H1 (cell line): ENCODE results near the gene HEXIM1. TPM values are rescaled to one million over a fixed set of nuclear protein-coding genes. Genes with fewer than 3 reads are reported as not detected.

ENCODE experiments used
- CTCF ChIA-PET: fragments of 300-600 bp; sonication (Branson Sonifier 250); formaldehyde crosslinking; loops from one replicate; lab custom pipeline; 2021; ENCODE audit not compliant: partially characterized antibody; lab: Charles Lee
- POLR2A ChIA-PET: fragments of 300-600 bp; sonication (Branson Sonifier 250); formaldehyde crosslinking; loops from one replicate; lab custom pipeline; 2021; ENCODE audit warnings: inconsistent platforms; ENCODE audit not compliant: partially characterized antibody; lab: Charles Lee
- DNase-seq, 2 experiments: peaks; one replicate each; pipeline versions ENCODE4 v3.0.0 to v3.0.0-alpha.2; 2010 to 2022; ENCODE audit warnings: low spot score in 2 of 2, low read depth in 1 of 2, mixed read lengths in 1 of 2
- FAIRE-seq: peaks from 2 replicates; lab custom pipeline; 2011; peaks lifted over from hg19 to GRCh38; lab: Jason Lieb, UNC
- H2AFZ ChIP-seq: 2 replicates; pipeline ENCODE4 v1.8.1; 2012; ENCODE audit warnings: low read length, inconsistent platforms
- H2AK5ac ChIP-seq: 2 replicates; pipeline ENCODE4 v1.6.1; 2013; ENCODE audit warnings: low read depth, low read length
- H2BK120ac ChIP-seq: replicated peaks from 2 replicates; pipeline ENCODE3; 2013; ENCODE audit warnings: low read depth, low read length, inconsistent platforms
- H2BK12ac ChIP-seq: 2 replicates; pipeline ENCODE4 v1.6.1; 2013; ENCODE audit warnings: low read depth, low read length
- H2BK15ac ChIP-seq: 2 replicates; pipeline ENCODE4 v1.6.1; 2013; ENCODE audit warnings: low read length
- H2BK20ac ChIP-seq: 2 replicates; pipeline ENCODE4 v1.6.1; 2013; ENCODE audit warnings: low read length
- H2BK5ac ChIP-seq: 2 replicates; pipeline ENCODE4 v1.6.1; 2013; ENCODE audit warnings: low read depth, low read length
- H3K14ac ChIP-seq: 2 replicates; pipeline ENCODE4 v1.6.1; 2013; ENCODE audit warnings: inconsistent platforms; ENCODE audit not compliant: insufficient read length
- H3K18ac ChIP-seq: 2 replicates; pipeline ENCODE4 v1.6.1; 2013; ENCODE audit warnings: low read length; ENCODE audit errors: extremely low read depth
- H3K23ac ChIP-seq: 2 replicates; pipeline ENCODE4 v1.6.1; 2013; ENCODE audit warnings: inconsistent platforms; ENCODE audit not compliant: insufficient read length
- H3K23me2 ChIP-seq: 2 replicates; pipeline ENCODE4 v1.6.1; 2013; ENCODE audit warnings: low read depth, low read length
- H3K27ac ChIP-seq: 2 replicates; pipeline ENCODE4 v1.6.1; 2011; ENCODE audit warnings: low read depth, low read length, inconsistent platforms
- H3K27me3 ChIP-seq, 4 experiments: replicated peaks in 1 of 4; 1 replicate in 1 of 4; 2 replicates in 3 of 4; pipeline versions ENCODE4 v1.6.1 to v1.8.1; 2011 to 2013; ENCODE audit warnings: low read length in 3 of 4, mild to moderate bottlenecking in 3 of 4, inconsistent platforms in 2 of 4, mixed read lengths in 2 of 4, moderate library complexity in 1 of 4; ENCODE audit not compliant: control insufficient read depth in 3 of 4, insufficient read depth in 3 of 4; ENCODE audit errors: extremely low read depth in 1 of 4
- H3K36me3 ChIP-seq, 4 experiments: 2 replicates each; pipeline versions ENCODE4 v1.6.1 to v1.8.1; 2011 to 2013; ENCODE audit warnings: mild to moderate bottlenecking in 4 of 4, low read length in 3 of 4, moderate library complexity in 2 of 4, control low read depth in 1 of 4, inconsistent platforms in 1 of 4; ENCODE audit not compliant: insufficient read depth in 4 of 4, control insufficient read depth in 2 of 4
- H3K4ac ChIP-seq: replicated peaks from 2 replicates; pipeline ENCODE3; 2013; ENCODE audit warnings: low read length, low read depth, mixed read lengths, inconsistent platforms; ENCODE audit not compliant: insufficient read length
- H3K4me1 ChIP-seq, 4 experiments: replicated peaks in 1 of 4; 1 replicate in 1 of 4; 2 replicates in 3 of 4; pipeline versions ENCODE4 v1.6.1 to v1.8.1; 2011 to 2013; ENCODE audit warnings: low read length in 3 of 4, inconsistent platforms in 2 of 4, mixed read lengths in 1 of 4; ENCODE audit not compliant: insufficient read depth in 4 of 4, control insufficient read depth in 3 of 4
- H3K4me2 ChIP-seq, 2 experiments: 2 replicates each; pipeline versions ENCODE4 v1.6.1 to v1.8.1; 2011 to 2013; ENCODE audit warnings: low read depth in 2 of 2, low read length in 2 of 2, control low read depth in 1 of 2, inconsistent platforms in 1 of 2, mild to moderate bottlenecking in 1 of 2; ENCODE audit not compliant: insufficient read depth in 1 of 2
- H3K4me3 ChIP-seq, 4 experiments: fragments of 200-600, 300-600 bp in 1 of 4; sonication (generic), shearing (Covaris generic), sonication (Bioruptor Twin) in 1 of 4; 2 replicates each; pipeline versions ENCODE4 v1.5.1 to v1.8.1; 2011 to 2016; ENCODE audit warnings: low read length in 4 of 4, low read depth in 3 of 4, control low read depth in 2 of 4, inconsistent platforms in 2 of 4, mild to moderate bottlenecking in 2 of 4, mixed read lengths in 1 of 4, moderate library complexity in 1 of 4; ENCODE audit not compliant: insufficient read depth in 2 of 4; ENCODE audit errors: extremely low read depth in 1 of 4
- H3K56ac ChIP-seq: replicated peaks from 2 replicates; pipeline ENCODE3; 2013; ENCODE audit warnings: low read depth, mild to moderate bottlenecking, mixed read lengths, low read length, inconsistent platforms; ENCODE audit not compliant: insufficient read length
- H3K79me1 ChIP-seq: 2 replicates; pipeline ENCODE4 v1.6.1; 2013; ENCODE audit warnings: low read depth, low read length, control low read depth
- H3K79me2 ChIP-seq, 2 experiments: 2 replicates each; pipeline versions ENCODE4 v1.6.1 to v1.8.1; 2012 to 2013; ENCODE audit warnings: low read length in 2 of 2, mild to moderate bottlenecking in 2 of 2, inconsistent platforms in 1 of 2; ENCODE audit not compliant: insufficient read depth in 2 of 2, control insufficient read depth in 1 of 2
- H3K9ac ChIP-seq, 4 experiments: replicated peaks in 1 of 4; 1 replicate in 1 of 4; 2 replicates in 3 of 4; pipeline versions ENCODE4 v1.6.1 to v1.8.1; 2011 to 2013; ENCODE audit warnings: low read depth in 3 of 4, low read length in 3 of 4, control low read depth in 2 of 4, mild to moderate bottlenecking in 2 of 4, moderate library complexity in 2 of 4, inconsistent platforms in 1 of 4; ENCODE audit errors: extremely low read depth in 1 of 4
- H3K9me3 ChIP-seq, 2 experiments: 2 replicates each; pipeline versions ENCODE4 v1.6.1 to v1.8.1; 2012 to 2013; ENCODE audit warnings: mild to moderate bottlenecking in 2 of 2, moderate library complexity in 2 of 2, control low read depth in 1 of 2, inconsistent platforms in 1 of 2, low read depth in 1 of 2, low read length in 1 of 2, mixed read lengths in 1 of 2; ENCODE audit not compliant: insufficient read depth in 2 of 2
- H4K20me1 ChIP-seq, 2 experiments: replicated peaks in 1 of 2; 2 replicates each; pipeline versions ENCODE3 to v1.8.1; 2011 to 2013; ENCODE audit warnings: inconsistent platforms in 2 of 2, low read length in 2 of 2, mild to moderate bottlenecking in 1 of 2; ENCODE audit not compliant: insufficient read depth in 2 of 2, control insufficient read depth in 1 of 2
- H4K5ac ChIP-seq: 2 replicates; pipeline ENCODE4 v1.6.1; 2013; ENCODE audit warnings: low read length, low read depth, mixed read lengths, inconsistent platforms; ENCODE audit not compliant: insufficient read length
- H4K8ac ChIP-seq: 2 replicates; pipeline ENCODE4 v1.8.0; 2013; ENCODE audit warnings: mild to moderate bottlenecking, moderate library complexity, low read length, inconsistent platforms; ENCODE audit not compliant: insufficient read depth; ENCODE audit errors: extremely low read depth
- H4K91ac ChIP-seq: replicated peaks from 2 replicates; pipeline ENCODE3; 2013; ENCODE audit warnings: low read length, mixed read lengths, inconsistent platforms; ENCODE audit not compliant: insufficient read length
- CTBP2 ChIP-seq: IDR thresholded peaks from 2 replicates; pipeline ENCODE4 v1.7.0; 2011; ENCODE audit warnings: borderline replicate concordance, mild to moderate bottlenecking, moderate library complexity, mixed read lengths, low read length; ENCODE audit not compliant: insufficient read depth, insufficient read length
- WGBS, 2 experiments: shearing (Covaris generic) in 1 of 2; methylation state at CpG; one replicate each; pipeline versions ENCODE4 v1.1.6 to v1.1.7; 2013 to 2015; ENCODE audit warnings: low lambda C conversion rate in 2 of 2, mixed read lengths in 2 of 2, inconsistent platforms in 1 of 2, low coverage in 1 of 2, missing lambda C conversion rate in 1 of 2; ENCODE audit not compliant: insufficient replicate concordance in 2 of 2, insufficient coverage in 1 of 2, insufficient read length in 1 of 2; ENCODE audit errors: extremely low coverage in 1 of 2, missing lambda C conversion rate in 1 of 2; 5-methylcytosine and 5-hydroxymethylcytosine counted together
- polyA plus RNA-seq, 7 experiments: library from polyadenylated mRNA; depleted of rRNA in 3 of 7; stranded (reverse) in 5 of 7; unstranded in 2 of 7; fragments of >200 nt in 5 of 7; fragments of 200-250 nt in 2 of 7; gene quantifications; 1 replicate in 5 of 7; 2 replicates in 1 of 7; 4 replicates in 1 of 7; pipeline versions ENCODE4 v1.2.1 to v1.2.3, GENCODE V29; 2011 to 2013; ENCODE audit warnings: missing spikeins in 2 of 7, mixed read lengths in 2 of 7
- total RNA-seq: library from RNA; stranded (reverse); fragmentation: NEBNext Ultra II Directional; extraction: Animal tissue kit (Norgen Biotek cat#: 25700); gene quantifications from 2 replicates; pipeline ENCODE4 v1.2.1, GENCODE V29; 2021

The HEXIM1 gene
- total and polyA plus RNA-seq, 2 of the 8 experiments (the other 6 are each of a cell fraction or from before 2014, with no cell fraction given), result 9.1 to 38.3 TPM

- Histone ChIP-seq H3K4ac (no peak overlapping the region), H4K5ac (no peak overlapping the region), H3K23ac (no peak overlapping the region), H3K4me1 (peaks cover 0 to 9% (median 4%) of the 10 kb centered on the region in 4 experiments; a peak in 3 of 7 replicates), H3K56ac (no peak overlapping the region), H3K4me3 (no peak overlapping the region), H2AFZ (no peak overlapping the region), H3K27ac (no peak overlapping the region), H2AK5ac (no peak overlapping the region), H3K23me2 (no peaks in the 10 kb centered on the region), H3K9ac (no peak overlapping the region), H3K4me2 (0 out of 4 replicates have a peak overlapping the region, but pooled peaks of 1 of the 2 experiments have one; percentile 19), H3K27me3 (no peaks in the 10 kb centered on the region), H3K14ac (no peak overlapping the region), H2BK120ac (no peak overlapping the region), H3K79me2 (no peaks in the 10 kb centered on the region), H2BK12ac (no peak overlapping the region), H3K36me3 (no peaks in the 10 kb centered on the region), H4K8ac (no peak overlapping the region; the same call in 1 of the 2 replicates), H3K18ac (no peak overlapping the region), H2BK15ac (no peak overlapping the region), H4K20me1 (peaks cover 0 to 2% of the 10 kb centered on the region in 2 experiments), H2BK20ac (no peak overlapping the region), H4K91ac (no peak overlapping the region), H2BK5ac (no peak overlapping the region), H3K79me1 (no peaks in the 10 kb centered on the region), H3K9me3 (no peaks in the 10 kb centered on the region)
- POLR2A ChIA-PET, result interaction anchor here (1.1 to 2.1 kb wide), 6 partner anchors 10 to 56 kb away, joined by 3 to 8 read pairs (median 4); partner anchors contain the start of gene HEXIM1
- FAIRE-seq (no peak), DNase-seq (no peak)
- CTCF ChIA-PET, result interaction anchor here (1.2 to 3.4 kb wide), 12 partner anchors 8 to 194 kb away, joined by 3 to 20 read pairs (median 5); partner anchors contain the start of genes ACBD4 and PLCD3
- WGBS, 2 experiments, result 87% methylated on average over 18 of the region's 26 CpGs; no CpG with 5 or more reads in 1 of the 2 experiments
- TF ChIP-seq CTBP2, result no peak
These were observed 33.2 kb upstream of the HEXIM1 start for GRCh38 chr17:45115015-45115625.
